Measurements from ENCODE around the gene SNX20.

DNA sequence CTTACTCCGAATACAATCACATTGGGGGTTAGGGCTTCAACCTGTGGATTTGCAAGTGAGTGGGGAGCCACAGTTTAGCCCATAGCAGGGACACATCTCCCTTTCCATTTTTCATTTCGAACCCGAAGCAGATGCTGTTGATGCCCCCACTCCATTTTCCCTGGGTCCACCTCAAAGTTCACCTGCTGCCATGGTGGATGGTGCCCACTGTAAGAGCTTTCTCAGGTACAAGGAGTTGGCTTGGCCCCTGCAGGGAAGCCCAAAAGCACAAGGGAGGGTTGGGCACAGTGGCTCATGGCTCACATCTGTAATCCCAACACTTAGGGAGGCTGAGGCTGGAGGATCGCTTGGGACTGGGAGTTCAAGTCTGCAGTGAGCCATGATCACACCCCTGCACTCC is 51.8 kb downstream of the SNX20 start:
- no peak for TF ChIP-seq GATA2 (IDR thresholded peaks at IDR 0.05; ENCODE audit: insufficient read depth, insufficient read length, low read depth, low read length)
- TF ChIP-seq, protein P1, sequence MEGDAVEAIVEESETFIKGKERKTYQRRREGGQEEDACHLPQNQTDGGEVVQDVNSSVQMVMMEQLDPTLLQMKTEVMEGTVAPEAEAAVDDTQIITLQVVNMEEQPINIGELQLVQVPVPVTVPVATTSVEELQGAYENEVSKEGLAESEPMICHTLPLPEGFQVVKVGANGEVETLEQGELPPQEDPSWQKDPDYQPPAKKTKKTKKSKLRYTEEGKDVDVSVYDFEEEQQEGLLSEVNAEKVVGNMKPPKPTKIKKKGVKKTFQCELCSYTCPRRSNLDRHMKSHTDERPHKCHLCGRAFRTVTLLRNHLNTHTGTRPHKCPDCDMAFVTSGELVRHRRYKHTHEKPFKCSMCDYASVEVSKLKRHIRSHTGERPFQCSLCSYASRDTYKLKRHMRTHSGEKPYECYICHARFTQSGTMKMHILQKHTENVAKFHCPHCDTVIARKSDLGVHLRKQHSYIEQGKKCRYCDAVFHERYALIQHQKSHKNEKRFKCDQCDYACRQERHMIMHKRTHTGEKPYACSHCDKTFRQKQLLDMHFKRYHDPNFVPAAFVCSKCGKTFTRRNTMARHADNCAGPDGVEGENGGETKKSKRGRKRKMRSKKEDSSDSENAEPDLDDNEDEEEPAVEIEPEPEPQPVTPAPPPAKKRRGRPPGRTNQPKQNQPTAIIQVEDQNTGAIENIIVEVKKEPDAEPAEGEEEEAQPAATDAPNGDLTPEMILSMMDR (IDR thresholded peaks at IDR 0.05; ENCODE audit: extremely low read depth in 1 of 2, insufficient read depth in 1 of 2, low read depth in 1 of 2, low read length in 2 of 2), result no peak
- TF ChIP-seq, protein P2, sequence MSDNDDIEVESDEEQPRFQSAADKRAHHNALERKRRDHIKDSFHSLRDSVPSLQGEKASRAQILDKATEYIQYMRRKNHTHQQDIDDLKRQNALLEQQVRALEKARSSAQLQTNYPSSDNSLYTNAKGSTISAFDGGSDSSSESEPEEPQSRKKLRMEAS (IDR thresholded peaks at IDR 0.05; ENCODE audit: insufficient read depth, insufficient read length), result no peak
